DOHH2 (cell line): ENCODE results near the gene LCN2.

Experiments used
- H3F3A ChIP-seq: fragments of 200-600 bp; sonication (generic), shearing (Covaris generic); 2 replicates; pipeline ENCODE4 v1.6.0; 2016; ENCODE audit warnings: antibody characterized with exemption, mild to moderate bottlenecking; ENCODE audit not compliant: control insufficient read depth, insufficient read depth
- H3K27ac ChIP-seq: fragments of 200-600 bp; sonication (generic); 2 replicates; pipeline ENCODE4 v1.5.1; 2014; ENCODE audit warnings: low read depth, mild to moderate bottlenecking, low read length, moderate library complexity
- H3K27me3 ChIP-seq: fragments of 200-600 bp; sonication (generic); 2 replicates; pipeline ENCODE4 v1.6.1; 2014; ENCODE audit warnings: mild to moderate bottlenecking, low read length, mixed read lengths; ENCODE audit not compliant: control insufficient read depth
- H3K36me3 ChIP-seq: fragments of 200-600 bp; sonication (generic); 2 replicates; pipeline ENCODE4 v1.6.1; 2014; ENCODE audit warnings: mild to moderate bottlenecking, low read length, moderate library complexity, mixed read lengths; ENCODE audit not compliant: control insufficient read depth
- H3K4me1 ChIP-seq: fragments of 200-600 bp; sonication (generic); 2 replicates; pipeline ENCODE4 v1.6.1; 2014; ENCODE audit warnings: mild to moderate bottlenecking, low read length, mixed read lengths; ENCODE audit not compliant: control insufficient read depth
- H3K4me2 ChIP-seq: fragments of 200-600 bp; sonication (generic); 2 replicates; pipeline ENCODE4 v1.6.0; 2014; ENCODE audit warnings: mild to moderate bottlenecking, low read length, moderate library complexity
- H3K4me3 ChIP-seq: fragments of 200-600 bp; sonication (generic); 2 replicates; pipeline ENCODE4 v1.5.1; 2014; ENCODE audit warnings: mild to moderate bottlenecking, low read length, mixed read lengths
- H3K79me2 ChIP-seq: fragments of 200-600 bp; sonication (generic); 2 replicates; pipeline ENCODE4 v1.6.1; 2014; ENCODE audit warnings: mild to moderate bottlenecking, low read length, mixed read lengths; ENCODE audit not compliant: control insufficient read depth
- H3K9me2 ChIP-seq: fragments of 200-600 bp; sonication (generic); replicated peaks from 2 replicates; pipeline ENCODE4 v1.6.1; 2014; ENCODE audit warnings: mild to moderate bottlenecking, low read length, mixed read lengths; ENCODE audit not compliant: control insufficient read depth
- H3K9me3 ChIP-seq: fragments of 200-600 bp; sonication (generic); 2 replicates; pipeline ENCODE4 v1.6.1; 2014; ENCODE audit warnings: antibody characterized with exemption, low read length, mixed read lengths; ENCODE audit not compliant: control insufficient read depth, insufficient read depth
- H4K20me1 ChIP-seq: fragments of 200-600 bp; sonication (generic); 2 replicates; pipeline ENCODE4 v1.6.0; 2014; ENCODE audit warnings: low read depth, mild to moderate bottlenecking, antibody characterized with exemption, low read length, moderate library complexity; ENCODE audit not compliant: control insufficient read depth, insufficient read depth
- CTCF ChIP-seq: fragments of 200-600 bp; sonication (generic); IDR thresholded peaks from one replicate; pipeline ENCODE4 v1.5.1; 2014; ENCODE audit warnings: antibody characterized with exemption, mild to moderate bottlenecking, low read depth, low read length; ENCODE audit not compliant: poor library complexity, severe bottlenecking
- EZH2phosphoT487 ChIP-seq: fragments of 200-600 bp; sonication (generic); IDR thresholded peaks from 2 replicates; pipeline ENCODE4 v1.6.1; 2017; ENCODE audit warnings: borderline replicate concordance, mild to moderate bottlenecking, antibody characterized with exemption, low read length, moderate library complexity, mixed read lengths

LCN2 gene

GRCh38 chr9:128149001-128149701, at the start of gene LCN2:
TSS of gene LCN2 (plus strand) at chr9:128149453. CDS start at chr9:128149526, 73 bp downstream.
- no peaks in the 10 kb centered on the region for H3K79me2 ChIP-seq
- H3K27ac ChIP-seq = no peak within 1 kb of the TSS
- no peaks in the 10 kb centered on the region for H3F3A ChIP-seq
- no peaks in the 10 kb centered on the region for H3K9me2 ChIP-seq
- no peak for TF ChIP-seq EZH2phosphoT487
- TF ChIP-seq CTCF = no peak
- H3K27me3 ChIP-seq = no peaks in the 10 kb centered on the region
- no peak within 1 kb of the TSS for H3K4me3 ChIP-seq
- no peaks in the 10 kb centered on the region for H3K4me1 ChIP-seq
- no peak within 1 kb of the TSS for H3K4me2 ChIP-seq
- no peaks in the 10 kb centered on the region for H3K36me3 ChIP-seq
- H4K20me1 ChIP-seq = no peaks in the 10 kb centered on the region
- H3K9me3 ChIP-seq = no peaks in the 10 kb centered on the region

GRCh38 chr9:128099932-128100491, 49.2 kb upstream of the LCN2 start:
- Histone ChIP-seq H3K36me3 (peaks cover 28% of the 10 kb centered on the region), H3K79me2 (peaks cover 27% of the 10 kb centered on the region), H3K4me1 (no peaks in the 10 kb centered on the region), H3F3A (no peaks in the 10 kb centered on the region; the same call in 1 of the 2 replicates), H3K27ac (no peak overlapping the region), H3K27me3 (no peaks in the 10 kb centered on the region), H3K9me2 (no peaks in the 10 kb centered on the region), H3K9me3 (no peaks in the 10 kb centered on the region), H3K4me3 (no peak overlapping the region), H4K20me1 (0 out of 2 replicates have a peak, but pooled peaks cover 3% of the 10 kb centered on the region), H3K4me2 (no peak overlapping the region)
- TF ChIP-seq CTCF (no peak), EZH2phosphoT487 (no peak)

- TF ChIP-seq EZH2phosphoT487 = no peak
- TF ChIP-seq CTCF = no peak
- Histone ChIP-seq H3K9me3 (no peaks in the 10 kb centered on the region), H3K36me3 (peaks cover 27% of the 10 kb centered on the region), H4K20me1 (no peaks in the 10 kb centered on the region), H3F3A (no peaks in the 10 kb centered on the region), H3K79me2 (peaks cover 23% of the 10 kb centered on the region), H3K9me2 (no peaks in the 10 kb centered on the region), H3K4me2 (no peak overlapping the region), H3K4me3 (no peak overlapping the region), H3K4me1 (no peaks in the 10 kb centered on the region), H3K27me3 (no peaks in the 10 kb centered on the region), H3K27ac (no peak overlapping the region)
These were observed 48.7 kb upstream of the LCN2 start for GRCh38 chr9:128100581-128100980.
